LoVo (cell line): Measurements from ENCODE around the gene AP4E1.
"Not testable (repeated sequence)": the region's sequence is repeated elsewhere in the genome, so short reads cannot be mapped to it uniquely, and the experiment has no call there.

Experiments
- DNase-seq: peaks from one replicate; pipeline ENCODE4 v3.0.0-alpha.2; 2016; ENCODE audit warnings: low spot score

AP4E1 gene

GRCh38 chr15:50950745-50951144 is 42.3 kb downstream of the AP4E1 start:
- not testable (repeated sequence) for DNase-seq

- DNase-seq = no peak
Observed at GRCh38 chr15:50953302-50953701, 44.8 kb downstream of the AP4E1 start.

- not testable (repeated sequence) for DNase-seq
Observed at GRCh38 chr15:50954837-50955236, 46.4 kb downstream of the AP4E1 start.

GRCh38 chr15:50959717-50960116 is 51.2 kb downstream of the AP4E1 start:
- no peak for DNase-seq

GRCh38 chr15:50964075-50964474 is 55.6 kb downstream of the AP4E1 start:
- DNase-seq = no peak

GRCh38 chr15:50968353-50968752 is 59.9 kb downstream of the AP4E1 start:
- no peak for DNase-seq

- DNase-seq = no peak
Observed at GRCh38 chr15:50970524-50970923, 62.0 kb downstream of the AP4E1 start.

- DNase-seq = no peak
Observed at GRCh38 chr15:50971115-50971514, 62.6 kb downstream of the AP4E1 start.

- no peak for DNase-seq
Observed at GRCh38 chr15:50971542-50971941, 63.1 kb downstream of the AP4E1 start.

GRCh38 chr15:50973605-50974004 is 65.1 kb downstream of the AP4E1 start:
- DNase-seq = no peak

- DNase-seq = no peak
Observed at GRCh38 chr15:50977162-50977561, 68.7 kb downstream of the AP4E1 start.

- no peak for DNase-seq
Observed at GRCh38 chr15:50978580-50978979, 70.1 kb downstream of the AP4E1 start.

GRCh38 chr15:50979041-50979440 is 70.6 kb downstream of the AP4E1 start:
- DNase-seq = no peak

- no peak for DNase-seq
Observed at GRCh38 chr15:50993598-50993997, 85.1 kb downstream of the AP4E1 start.

- no peak for DNase-seq
Observed at GRCh38 chr15:50996641-50997040, 88.2 kb downstream of the AP4E1 start.

GRCh38 chr15:50997371-50998051 is 89.0 kb downstream of the AP4E1 start:
- DNase-seq = no peak

GRCh38 chr15:51004103-51004551 is 95.6 kb downstream of the AP4E1 start:
- DNase-seq = peak; percentile 12

GRCh38 chr15:51006336-51006985 is 98.0 kb downstream of the AP4E1 start:
- DNase-seq = no peak

GRCh38 chr15:51007131-51007666 is 98.7 kb downstream of the AP4E1 start:
- no peak for DNase-seq

- DNase-seq = no peak
Observed at GRCh38 chr15:51011212-51011611, 102.7 kb downstream of the AP4E1 start.

GRCh38 chr15:51016615-51017014 is 108.1 kb downstream of the AP4E1 start:
- no peak for DNase-seq

GRCh38 chr15:51022206-51022605 is 113.7 kb downstream of the AP4E1 start:
- DNase-seq = no peak

- no peak for DNase-seq
Observed at GRCh38 chr15:51023499-51023898, 115.0 kb downstream of the AP4E1 start.
